Stimulated activated naive CD4-positive, alpha-beta T cell treated with Interleukin-2 at 50 U/mL for 16 hours (primary cell): Measurements from ENCODE around the gene UBE3B.

Experiments used
- DNase-seq: peaks from one replicate; lab custom pipeline; 2025; lab: John Stamatoyannopoulos, UW

UBE3B gene

GRCh38 chr12:109494348-109494881, 17.0 kb downstream of the UBE3B start:
- no peak for DNase-seq

- no peak for DNase-seq
These were observed 17.6 kb downstream of the UBE3B start for GRCh38 chr12:109495012-109495411.

- DNase-seq = no peak
These were observed 18.9 kb downstream of the UBE3B start for GRCh38 chr12:109496306-109496705.

- DNase-seq = no peak
These were observed 20.2 kb downstream of the UBE3B start for GRCh38 chr12:109497675-109498074.

GRCh38 chr12:109500406-109501185, 23.2 kb downstream of the UBE3B start:
- DNase-seq = no peak

GRCh38 chr12:109501299-109501698, 23.9 kb downstream of the UBE3B start:
- no peak for DNase-seq

- no peak for DNase-seq
These were observed 24.9 kb downstream of the UBE3B start for GRCh38 chr12:109502332-109502731.

- DNase-seq = no peak
These were observed 26.2 kb downstream of the UBE3B start for GRCh38 chr12:109503611-109504010.

GRCh38 chr12:109504068-109504467, 26.6 kb downstream of the UBE3B start:
- no peak for DNase-seq

GRCh38 chr12:109510196-109510595, 32.8 kb downstream of the UBE3B start:
- DNase-seq = no peak

GRCh38 chr12:109512608-109513007, 35.2 kb downstream of the UBE3B start:
- DNase-seq = no peak

- DNase-seq = no peak
These were observed 35.6 kb downstream of the UBE3B start for GRCh38 chr12:109513051-109513450.

GRCh38 chr12:109513977-109514376, 36.5 kb downstream of the UBE3B start:
- no peak for DNase-seq

- no peak for DNase-seq
These were observed 40.2 kb downstream of the UBE3B start for GRCh38 chr12:109517619-109518018.

- peak; percentile 28 for DNase-seq
These were observed 41.6 kb downstream of the UBE3B start for GRCh38 chr12:109518820-109519665.

- no peak for DNase-seq
These were observed 42.4 kb downstream of the UBE3B start for GRCh38 chr12:109519787-109520186.

GRCh38 chr12:109521831-109522230, 44.4 kb downstream of the UBE3B start:
- DNase-seq = no peak

- no peak for DNase-seq
These were observed 45.6 kb downstream of the UBE3B start for GRCh38 chr12:109523071-109523470.

GRCh38 chr12:109523504-109523903, 46.1 kb downstream of the UBE3B start:
- DNase-seq = no peak

- DNase-seq = no peak
These were observed 47.2 kb downstream of the UBE3B start for GRCh38 chr12:109524466-109525278.

- no peak for DNase-seq
These were observed 47.8 kb downstream of the UBE3B start for GRCh38 chr12:109525279-109525585.

- DNase-seq = no peak
These were observed 50.2 kb downstream of the UBE3B start for GRCh38 chr12:109527489-109528123.
